Erythroblast (primary cell): ENCODE data around the gene UNK.

Experiments
- GATA1 ChIP-seq: IDR thresholded peaks from 2 replicates; pipeline ENCODE4 v1.6.1; 2011; ENCODE audit warnings: low read depth, mild to moderate bottlenecking, control low read depth, low read length, moderate library complexity
- POLR2A ChIP-seq: IDR thresholded peaks from 2 replicates; pipeline ENCODE4 v1.6.1; 2011; ENCODE audit warnings: mild to moderate bottlenecking, low read length

GRCh38 chr17:75752405-75752709 is 32.2 kb upstream of the UNK start:
- TF ChIP-seq POLR2A (no peak), GATA1 (no peak)
